ENCODE measurements around the gene NUDT6.

NUDT6 gene

DNA sequence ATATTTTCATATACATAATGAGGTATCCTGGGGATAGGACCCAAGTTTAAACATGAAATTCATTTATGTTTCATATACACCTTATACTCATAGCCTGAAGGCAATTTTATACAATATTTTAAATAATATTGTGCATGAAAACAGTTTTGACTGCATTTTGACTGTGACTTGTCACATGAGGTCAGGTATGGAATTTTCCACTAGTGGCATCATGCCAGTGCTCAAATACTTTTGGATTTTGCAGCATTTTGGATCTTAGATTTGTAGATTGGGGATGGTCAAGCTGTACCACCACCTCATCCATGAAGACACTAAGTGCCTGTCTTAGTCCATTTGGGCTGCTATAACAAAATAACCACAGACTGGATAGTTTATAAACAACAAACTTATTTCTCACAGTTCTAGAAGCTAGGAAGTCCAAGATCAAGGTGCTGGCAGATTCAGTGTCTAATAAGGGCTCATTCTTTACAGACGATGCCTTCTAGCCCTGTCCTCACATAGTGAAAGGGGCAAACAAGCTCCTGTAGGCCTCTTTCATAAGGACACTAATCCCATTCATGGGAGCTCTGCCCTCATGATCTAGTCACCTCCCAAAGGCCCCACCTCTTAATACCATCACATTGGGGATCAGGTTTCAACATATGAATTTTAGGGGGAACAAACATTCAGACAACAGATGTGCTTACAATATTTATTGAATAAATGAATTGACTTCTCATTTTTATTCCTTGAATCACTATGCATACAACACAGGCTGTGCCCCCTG is 9.4 kb downstream of the NUDT6 start:
- no peak for DNase-seq

DNA sequence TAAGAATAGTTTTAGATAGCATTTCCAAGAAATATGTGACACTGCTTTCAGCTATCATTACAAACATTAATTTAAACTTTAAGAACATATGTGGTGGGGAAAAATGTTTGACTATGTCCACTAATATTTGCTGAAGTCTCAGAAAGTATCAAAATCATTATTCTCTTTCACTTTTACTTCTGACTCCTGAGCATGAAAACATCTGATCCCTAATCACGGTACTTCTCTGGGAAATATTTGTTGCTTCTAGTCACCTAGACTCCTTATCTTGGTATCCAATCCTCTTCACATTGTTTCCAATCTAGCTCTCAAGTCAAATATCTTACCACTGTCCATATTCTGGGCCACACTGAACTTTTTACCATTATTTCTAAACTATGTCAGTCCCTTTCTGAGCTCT is 10.8 kb downstream of the NUDT6 start:
- DNase-seq, result no peak

DNA sequence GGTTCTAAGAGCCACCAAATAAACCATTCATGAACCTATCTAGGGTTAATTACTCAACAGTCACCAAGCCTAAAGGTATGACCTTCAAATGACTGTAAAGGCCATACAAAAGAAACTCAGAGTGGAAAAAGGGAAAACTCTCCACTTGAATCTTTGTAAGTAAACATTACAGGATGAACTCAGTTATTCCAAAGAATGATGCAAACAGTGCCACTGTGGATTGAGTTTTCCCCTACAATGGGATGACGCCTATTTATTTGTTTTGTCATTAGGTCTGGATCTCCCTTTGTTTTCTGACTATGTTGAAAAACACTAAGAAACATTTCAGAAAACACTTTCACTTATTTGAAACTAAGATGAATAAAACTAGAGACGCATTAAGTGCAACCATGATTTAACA is 12.7 kb downstream of the NUDT6 start:
- no peak for DNase-seq

DNA sequence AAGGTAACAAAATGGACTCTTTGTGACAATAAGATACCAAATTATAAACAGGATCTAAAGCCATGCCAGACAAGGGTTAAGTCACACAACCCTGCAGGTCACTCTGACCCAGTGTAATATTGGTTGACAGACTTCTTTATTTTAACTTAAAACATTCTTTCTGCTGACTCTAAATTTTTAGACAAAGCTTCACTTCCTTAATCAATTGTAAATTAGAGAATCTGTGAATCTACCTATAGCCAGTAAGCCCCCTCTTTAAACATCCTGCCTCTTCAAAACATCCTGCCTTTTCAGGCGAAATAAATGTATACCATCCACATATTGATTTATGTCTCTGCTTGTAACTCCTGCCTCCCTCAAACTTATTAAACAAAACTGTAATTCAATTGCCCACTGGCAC is 14.2 kb downstream of the NUDT6 start:
- no peak for DNase-seq

DNA sequence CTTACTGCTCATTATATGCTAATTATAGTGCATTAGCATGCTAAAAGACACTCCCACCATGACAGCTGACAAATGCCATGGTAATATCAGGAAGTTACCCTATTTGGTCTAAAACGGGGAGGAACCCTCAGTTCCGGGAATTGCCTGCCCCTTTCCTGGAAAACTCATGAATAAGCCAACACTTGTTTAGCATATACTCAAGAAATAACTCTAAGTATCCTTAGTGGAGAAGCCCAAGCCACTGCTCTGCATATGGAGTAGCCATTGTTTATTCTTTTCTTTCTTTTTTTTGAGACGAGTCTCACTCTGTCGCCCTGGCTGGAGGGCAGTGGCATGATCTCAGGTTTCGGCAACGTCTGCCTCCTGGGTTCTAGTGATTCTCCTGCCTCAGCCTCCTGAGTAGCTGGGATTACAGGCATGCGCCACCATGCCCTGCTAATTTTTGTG is 15.5 kb downstream of the NUDT6 start:
- no peak for DNase-seq

DNA sequence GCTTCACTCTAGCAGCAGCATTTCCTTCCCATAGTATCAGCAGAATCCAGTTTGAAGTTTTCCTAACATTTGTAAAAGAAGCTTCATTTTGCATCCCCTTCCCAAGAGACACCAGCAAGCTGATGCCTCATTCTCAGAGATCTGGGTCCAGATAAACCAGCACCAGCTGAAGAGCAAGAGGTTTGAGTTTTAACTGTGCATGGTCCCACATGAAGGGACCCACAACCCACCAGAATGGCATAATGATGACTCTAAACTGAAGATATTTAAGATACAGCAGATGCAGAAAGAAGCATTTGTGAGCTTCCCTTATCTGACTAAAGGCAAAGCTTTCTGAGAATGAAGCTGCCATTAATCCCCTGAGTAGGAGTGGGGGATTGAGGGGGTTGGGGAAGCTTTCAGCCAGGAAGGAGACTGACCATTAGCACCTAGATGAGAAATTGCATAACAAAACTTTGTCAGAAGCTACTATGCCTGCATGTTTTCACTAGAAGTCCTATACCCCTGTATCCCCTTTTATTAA is 18.6 kb downstream of the NUDT6 start:
- no peak for DNase-seq

DNA sequence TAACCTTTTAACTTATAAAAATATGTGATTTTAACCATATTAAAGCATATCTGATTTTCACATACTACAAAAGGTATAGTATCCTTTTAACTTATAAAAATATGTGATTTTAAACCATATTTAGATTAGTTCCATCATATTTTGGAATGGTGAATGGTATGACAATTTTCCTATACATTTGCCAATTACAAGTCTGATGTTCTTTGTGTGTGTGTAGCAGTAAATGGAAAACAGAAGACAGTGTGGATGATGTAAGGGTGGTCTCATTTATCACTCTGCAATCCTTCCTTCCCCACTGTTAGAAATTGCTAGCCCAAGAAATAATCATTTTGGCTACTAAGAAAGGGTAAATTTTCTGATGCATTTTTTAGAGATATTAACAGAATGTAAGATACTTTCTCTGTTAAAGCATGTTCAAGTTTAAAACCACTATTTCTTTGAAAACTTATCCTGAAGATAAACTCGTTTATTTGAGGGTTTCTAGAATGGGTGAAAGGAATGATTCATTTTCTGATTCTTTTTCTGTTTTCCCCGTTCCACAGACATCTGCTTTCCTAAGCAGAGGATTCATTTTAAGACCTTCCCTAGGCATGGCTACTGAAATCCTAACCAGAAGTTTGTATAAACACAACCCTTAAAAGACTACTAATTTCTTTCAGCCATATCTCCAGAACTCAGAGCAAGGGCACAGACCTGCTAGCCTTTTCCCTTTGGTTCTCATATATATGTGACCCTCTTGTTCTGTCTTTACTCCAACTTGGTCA is 21.0 kb downstream of the NUDT6 start:
- no peak for DNase-seq

DNA sequence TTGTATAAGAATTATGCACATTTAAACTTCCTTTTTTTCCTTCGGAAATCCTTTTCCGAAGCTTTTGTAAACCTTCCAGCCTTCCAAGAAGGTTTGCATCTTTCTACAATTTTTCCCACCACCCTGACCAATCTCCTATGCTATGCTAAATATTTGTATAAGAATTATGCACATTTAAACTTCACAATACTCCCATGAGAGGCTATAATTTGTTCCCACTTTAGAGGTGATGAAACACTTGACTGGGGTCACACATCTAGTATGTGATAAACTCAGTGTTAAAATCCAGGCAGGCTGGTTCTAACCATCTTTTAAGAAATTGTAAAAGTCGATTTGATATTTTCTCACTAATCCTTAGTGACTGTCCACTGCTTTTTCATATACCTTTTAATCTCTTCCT is 22.1 kb downstream of the NUDT6 start:
- DNase-seq, result no peak

DNA sequence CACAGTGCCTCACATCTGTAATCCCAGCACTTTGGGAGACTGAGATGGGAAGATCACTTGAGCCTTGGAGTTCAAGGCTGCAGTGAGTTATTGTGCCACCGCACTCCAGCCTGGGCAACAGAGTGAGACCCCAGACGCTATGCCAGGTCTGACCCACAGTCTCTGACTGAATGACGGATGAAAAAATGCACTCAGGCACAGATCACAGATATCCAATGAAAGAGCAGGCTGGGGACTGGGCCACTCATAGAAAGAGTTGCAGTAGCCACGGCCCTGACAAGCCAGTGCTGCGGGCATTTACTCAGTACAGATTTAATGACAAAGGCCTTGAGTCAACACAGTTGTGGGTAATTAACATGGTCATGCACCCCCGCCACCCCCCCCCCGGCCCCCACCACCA is 22.7 kb downstream of the NUDT6 start:
- DNase-seq, result no peak

DNA sequence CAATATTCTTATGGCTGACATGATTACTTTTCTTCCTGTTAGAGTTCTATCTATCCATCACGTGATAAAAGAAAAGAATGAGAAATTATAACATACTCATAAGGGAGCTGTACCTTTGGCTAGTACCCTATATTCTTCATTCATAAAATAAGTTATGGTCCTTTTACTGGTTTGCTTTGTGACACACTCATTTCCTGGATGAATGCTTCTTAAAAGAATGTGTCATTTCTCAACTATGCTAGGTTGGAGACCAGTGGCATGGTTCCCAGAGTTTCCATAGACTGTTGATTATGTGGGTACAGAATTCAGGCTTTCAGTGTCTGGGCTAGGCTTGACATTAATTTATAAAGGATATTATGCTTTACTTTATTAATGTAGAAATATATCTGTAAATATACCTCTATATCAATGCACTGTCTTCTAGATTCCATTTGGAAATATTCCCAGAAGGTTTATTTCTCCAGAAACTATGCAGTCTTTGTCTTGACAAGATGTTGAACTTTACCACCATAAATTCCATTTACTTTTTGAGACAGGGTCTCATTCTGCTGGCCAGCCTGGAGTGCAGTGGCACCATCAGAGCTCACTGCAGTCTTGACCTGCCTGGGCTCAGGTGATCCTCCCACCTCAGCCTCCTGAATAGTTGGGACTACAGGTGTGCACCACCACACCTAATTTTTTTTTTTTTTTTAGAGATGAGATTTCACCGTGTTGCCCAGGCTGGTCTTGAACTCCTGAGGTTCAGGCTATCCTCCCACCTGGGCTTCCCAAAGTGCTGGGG is 23.8 kb downstream of the NUDT6 start:
- no peak for DNase-seq

DNA sequence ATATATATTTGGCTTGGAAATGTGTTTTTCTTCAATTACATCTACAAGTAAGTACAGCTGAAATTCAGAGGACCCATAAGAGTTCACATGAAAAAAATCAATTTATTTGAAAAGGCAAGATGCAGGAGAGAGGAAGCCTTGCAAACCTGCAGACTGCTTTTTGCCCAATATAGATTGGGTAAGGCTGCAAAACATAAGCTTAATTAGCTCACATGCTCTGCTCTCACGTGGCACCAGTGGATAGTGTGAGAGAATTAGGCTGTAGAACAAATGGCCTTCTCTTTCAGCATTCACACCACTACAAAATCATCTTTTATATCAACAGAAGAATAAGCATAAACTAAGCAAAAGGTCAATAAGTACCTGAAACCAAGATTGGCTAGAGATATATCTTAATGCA is 26.1 kb downstream of the NUDT6 start:
- no peak for DNase-seq

DNA sequence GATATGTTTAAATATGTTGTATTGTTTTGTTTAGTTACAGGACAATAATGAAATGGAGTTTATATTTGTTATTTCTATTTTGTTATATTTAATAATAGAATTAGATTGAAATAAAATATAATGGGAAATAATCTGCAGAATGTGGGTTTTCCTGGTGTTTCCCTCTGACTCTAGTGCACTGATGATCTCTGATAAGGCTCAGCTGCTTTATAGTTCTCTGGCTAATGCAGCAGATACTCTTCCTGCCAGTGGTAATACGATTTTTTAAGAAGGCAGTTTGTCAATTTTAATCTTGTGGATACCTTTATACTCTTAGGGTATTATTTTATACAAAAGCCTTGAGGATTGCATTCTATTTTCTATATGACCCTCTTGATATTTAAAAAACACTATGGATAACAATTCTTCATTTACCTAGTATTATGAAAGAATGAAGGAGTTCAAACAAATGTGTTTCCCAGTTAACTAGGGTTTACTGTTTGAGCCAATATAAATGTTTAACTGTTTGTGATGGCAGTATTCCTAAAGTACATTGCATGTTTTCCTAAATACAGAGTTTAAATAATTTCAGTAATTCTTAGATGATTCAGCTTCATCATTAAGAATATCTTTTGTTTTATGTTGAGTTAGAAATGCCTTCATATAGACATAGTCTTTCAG is 26.9 kb downstream of the NUDT6 start:
- no peak for DNase-seq

DNA sequence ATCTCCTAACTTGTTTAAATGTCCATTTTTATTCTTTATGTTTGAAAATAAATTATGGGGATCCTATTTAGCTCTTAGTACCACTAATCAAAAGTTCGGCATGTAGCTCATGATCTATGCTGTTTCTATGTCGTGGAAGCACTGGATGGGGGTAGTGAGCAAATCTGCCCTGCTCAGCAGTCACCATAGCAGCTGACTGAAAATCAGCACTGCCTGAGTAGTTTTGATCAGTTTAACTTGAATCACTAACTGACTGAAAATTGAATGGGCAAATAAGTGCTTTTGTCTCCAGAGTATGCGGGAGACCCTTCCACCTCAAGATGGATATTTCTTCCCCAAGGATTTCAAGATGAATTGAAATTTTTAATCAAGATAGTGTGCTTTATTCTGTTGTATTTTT is 27.6 kb downstream of the NUDT6 start:
- no peak for DNase-seq

DNA sequence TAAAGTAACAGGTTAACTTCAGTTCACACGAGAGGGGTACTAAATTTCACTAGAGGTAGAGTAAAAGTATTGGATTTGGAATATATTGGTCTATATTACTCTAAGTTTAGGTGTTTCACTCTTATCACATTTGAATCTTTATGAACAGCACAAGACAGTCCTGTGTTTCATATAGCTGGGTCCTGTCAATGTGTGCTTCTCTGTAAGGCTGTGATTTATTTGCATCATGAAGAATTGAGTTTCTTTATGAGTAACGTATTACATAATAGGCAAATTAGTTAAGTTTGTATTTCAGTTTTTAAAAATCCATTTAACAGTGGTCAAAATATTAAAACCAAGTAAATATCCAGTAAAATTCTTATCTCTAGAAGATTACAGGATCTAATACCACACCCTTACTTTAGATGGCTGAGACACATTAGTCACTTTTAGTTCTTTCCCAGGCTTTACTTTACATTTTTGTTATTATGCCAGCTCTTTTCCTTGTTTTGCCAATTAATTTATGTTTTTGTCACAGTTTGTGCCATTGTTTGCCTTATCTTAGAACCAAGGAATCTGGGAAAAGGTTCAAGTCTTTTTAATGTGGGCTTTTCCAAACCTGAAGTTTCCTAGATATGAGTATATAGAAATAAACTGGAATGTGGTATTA is 32.1 kb downstream of the NUDT6 start:
- no peak for DNase-seq

DNA sequence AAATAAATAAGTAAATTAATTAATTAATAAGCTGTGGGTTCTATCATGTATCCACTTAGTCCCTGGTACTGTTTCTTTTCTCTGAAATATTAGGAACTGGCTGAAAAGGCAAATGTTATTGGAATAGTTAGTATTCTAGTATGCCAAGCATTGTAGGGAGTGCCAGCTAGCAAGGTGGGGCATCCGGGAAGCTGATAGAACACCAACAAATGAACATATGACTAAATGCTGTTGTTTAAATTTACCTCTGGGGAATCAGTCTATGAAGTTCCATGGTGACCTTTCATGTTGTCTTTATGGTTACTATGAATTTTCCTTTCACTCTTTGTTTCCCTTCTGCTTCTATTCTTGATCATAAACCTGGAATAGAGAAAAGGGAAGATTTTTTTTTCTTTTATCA is 32.7 kb downstream of the NUDT6 start:
- DNase-seq, result no peak

DNA sequence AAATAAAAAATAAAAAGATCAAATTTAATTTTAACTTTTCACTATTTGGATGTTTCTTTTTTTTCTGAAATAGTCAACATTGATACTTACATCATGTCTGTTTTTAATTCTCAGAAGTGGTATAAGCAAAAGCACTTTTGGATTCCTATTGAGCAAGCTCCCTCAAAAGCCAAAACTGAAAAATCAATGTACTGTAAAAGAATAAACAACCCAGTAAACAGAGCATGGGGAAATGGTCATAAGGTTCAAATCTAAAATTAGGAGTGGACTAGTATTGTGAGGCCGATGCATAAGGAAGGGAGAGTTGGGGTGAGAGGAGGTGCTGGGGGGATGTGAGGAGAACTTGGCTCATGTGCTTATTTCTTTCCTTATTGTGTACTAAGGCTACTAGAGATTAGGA is 37.9 kb downstream of the NUDT6 start:
- no peak for DNase-seq

DNA sequence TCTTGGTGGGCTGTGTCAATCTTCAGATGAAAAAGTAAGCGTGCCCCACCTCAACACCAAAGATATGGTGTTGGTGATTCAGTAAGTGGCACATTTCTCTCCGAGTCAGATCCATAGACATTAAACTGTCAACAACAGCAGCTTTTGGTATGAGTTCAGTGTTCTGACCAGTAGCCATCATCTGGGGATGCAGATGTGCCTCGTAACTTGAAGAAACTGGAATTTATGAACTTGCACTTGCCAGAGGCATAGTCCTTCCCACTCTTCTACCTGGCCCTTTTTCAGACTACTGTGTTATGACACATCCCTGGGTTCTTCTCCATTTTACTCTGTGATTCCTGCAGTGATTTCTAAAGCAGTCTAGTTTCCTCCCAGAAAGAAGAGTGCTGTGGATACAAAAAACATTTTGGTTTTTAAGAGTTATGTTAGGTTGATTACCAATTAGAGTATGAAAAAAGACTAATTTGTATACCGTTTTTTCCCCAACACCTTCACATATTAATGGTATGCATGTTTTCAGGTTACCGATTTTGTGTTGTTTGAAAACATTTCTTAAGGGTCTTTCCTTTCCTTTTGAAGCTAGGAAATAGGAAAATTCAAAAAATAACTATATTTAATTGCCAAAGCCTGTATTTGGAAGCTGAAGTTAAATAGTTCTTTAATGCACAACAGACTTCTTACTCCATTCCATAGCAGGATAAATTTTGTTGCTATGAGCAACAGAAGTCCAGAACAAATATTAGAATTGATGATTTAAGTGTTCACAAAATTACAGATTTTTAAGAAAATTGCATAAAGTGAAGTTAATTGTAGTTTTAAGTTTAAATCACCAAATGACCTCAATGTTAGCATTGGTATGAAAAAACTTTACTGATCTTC is 39.3 kb downstream of the NUDT6 start:
- no peak for DNase-seq

DNA sequence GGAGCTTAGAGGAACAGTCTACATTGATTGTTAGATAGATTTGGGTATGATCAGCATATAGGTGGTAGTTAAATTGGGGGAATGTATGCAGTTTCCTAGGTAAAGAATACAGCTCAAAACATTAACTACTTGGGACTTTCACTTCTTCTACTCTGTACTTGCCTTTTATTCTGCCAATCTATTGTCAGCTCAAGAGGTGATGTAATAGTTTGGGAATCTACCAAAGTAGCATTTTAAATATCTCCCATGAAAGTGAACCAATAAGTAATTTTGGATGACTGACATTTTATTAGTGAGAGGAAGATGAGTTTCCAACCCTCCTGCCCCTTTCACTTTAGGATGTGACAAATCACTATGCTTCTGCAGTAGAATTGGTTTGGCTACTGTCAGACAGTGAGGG is 43.4 kb downstream of the NUDT6 start:
- no peak for DNase-seq

DNA sequence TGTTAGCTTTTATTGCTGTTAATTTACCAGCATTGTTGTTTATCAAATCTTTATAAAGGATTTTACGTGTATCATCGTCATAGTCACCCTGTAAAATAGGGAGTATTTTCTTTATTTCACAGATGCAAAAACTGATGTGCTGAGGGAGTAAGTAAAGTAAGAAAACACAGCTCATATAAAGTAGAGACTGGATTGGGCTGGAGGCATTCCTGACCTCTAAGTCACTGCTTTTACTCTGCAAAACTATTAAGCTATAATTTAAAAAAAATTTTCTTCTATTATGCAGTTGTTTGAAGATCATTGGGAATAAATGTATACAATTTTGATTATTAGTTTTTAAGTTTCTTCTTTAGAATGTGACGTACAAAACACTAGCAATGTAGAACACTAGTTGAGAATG is 45.9 kb downstream of the NUDT6 start:
- DNase-seq, result no peak

DNA sequence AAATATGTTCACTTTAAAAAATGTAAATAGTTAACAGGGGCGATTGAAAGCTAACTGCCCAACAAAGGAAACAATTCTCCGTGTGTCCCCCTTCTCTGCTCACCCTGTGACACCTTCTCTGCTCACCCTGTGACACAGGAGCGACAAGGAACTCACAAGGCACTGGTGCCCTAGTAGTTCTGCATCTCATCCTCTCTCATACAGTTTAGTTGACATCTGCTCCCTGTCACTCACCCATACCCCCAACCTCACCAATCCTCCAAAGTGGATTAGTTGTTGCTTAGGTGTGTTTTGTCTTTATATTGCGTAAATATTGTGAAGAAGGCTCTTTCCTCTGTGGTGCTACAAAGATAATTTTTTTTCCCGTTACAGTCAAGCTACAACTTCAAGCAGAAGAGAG is 46.4 kb downstream of the NUDT6 start:
- DNase-seq, result no peak

DNA sequence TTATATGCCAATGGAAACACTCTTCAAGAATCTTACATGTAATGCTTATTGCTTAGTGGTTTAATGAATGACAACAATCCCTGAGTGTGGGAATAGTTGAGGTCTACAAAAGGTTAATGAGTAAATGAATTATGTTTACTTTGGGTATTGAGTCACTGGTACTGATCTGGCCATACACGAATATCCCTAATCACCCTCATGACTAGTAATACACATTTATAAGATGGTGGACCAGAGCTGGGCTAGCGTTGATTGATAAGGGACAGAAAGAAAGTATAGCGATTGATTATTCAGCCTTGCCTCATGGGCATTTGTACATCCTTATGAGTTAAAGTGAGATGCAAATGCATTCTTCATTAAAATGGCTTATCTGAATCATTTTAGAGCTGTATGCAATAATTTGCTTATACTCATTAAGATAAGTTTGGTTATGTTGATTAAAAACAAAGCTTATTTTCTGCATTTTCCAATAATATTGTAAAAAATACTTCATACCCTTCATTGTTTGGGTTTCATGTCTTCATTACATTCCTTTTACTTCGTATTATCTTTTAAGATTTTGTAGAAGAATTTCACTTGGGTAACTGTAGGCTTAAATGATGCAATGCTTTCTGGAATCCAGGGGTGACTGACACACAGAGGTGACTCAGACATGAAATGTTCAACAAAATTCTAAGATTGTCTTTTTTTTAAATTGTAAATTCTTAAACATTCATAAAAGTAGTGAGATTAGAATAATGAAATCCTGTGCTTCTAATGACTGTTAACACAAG is 48.4 kb downstream of the NUDT6 start:
- DNase-seq, result no peak

Measured in activated naive CD4-positive, alpha-beta T cell (primary cell).